Fibroblast of skin of left biceps (primary cell): ENCODE results near the gene CFAP107.
"Not testable (repeated sequence)": the region's sequence is repeated elsewhere in the genome, so short reads cannot be mapped to it uniquely, and the experiment has no call there.

Experiments
- DNase-seq, 2 experiments: peaks; one replicate each; pipeline ENCODE4 v3.0.0-alpha.2; 2013; ENCODE audit warnings: low read depth in 2 of 2

The CFAP107 gene, protein sequence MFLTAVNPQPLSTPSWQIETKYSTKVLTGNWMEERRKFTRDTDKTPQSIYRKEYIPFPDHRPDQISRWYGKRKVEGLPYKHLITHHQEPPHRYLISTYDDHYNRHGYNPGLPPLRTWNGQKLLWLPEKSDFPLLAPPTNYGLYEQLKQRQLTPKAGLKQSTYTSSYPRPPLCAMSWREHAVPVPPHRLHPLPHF

DNA sequence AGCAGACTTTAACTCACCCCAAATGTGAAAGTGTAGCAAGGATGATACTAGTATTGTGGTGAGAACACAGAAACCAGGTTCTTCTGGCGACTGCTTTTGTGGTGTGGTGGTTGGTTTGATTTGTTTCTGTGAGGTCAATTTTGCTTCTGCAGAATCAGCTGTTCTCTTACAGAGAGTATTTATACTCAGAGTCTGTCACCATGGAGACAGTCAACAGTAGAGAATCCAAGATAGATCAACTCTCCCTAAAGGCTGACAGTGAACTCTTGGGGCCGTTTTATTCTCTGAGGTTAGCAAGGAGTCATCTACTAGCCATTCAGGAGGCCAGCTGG is at the start of gene CFAP107:
TSS of gene CFAP107 (plus strand) at position 209 of the 332 bp plus-strand sequence. CDS start 231 bp downstream, outside the sequence.
- no peak for DNase-seq

DNA sequence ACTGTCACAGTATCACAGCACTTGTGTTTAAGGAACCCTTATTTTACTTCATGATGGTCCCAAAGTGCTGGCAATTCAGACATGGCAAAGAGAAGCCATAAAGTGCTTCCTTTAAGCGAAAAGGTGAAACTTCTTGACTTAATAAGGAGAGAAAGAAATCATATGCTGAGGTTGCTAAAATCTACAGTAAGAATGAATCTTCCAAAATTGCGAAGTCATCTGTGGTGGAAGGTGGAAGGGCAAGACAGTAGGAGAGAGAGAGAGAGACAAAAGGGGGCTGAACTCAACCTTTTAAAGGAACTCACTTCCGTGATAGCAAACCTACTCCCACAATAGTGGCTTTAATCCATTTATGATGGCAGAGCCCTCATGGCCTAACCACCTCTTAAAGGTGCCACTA is 49.3 kb upstream of the CFAP107 start:
- DNase-seq, result no peak

DNA sequence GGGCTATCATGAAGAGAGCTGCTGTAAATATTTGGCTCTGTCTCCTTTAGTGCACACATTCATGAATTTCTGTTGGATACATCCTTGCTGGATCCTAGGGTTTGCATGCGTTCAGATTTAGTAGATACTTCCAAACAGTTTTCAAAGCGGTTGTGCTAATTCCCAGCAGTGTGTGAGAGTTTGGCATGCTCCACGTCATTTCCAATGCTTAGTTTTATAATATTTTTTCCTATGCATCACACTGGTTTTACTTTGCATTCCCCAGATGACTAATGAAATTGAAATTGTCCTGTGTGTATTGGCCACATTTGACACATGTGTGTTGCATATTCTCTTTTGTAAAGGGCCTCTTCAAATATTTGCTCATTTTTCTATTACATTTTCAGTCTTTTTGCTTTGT is 48.6 kb upstream of the CFAP107 start:
- DNase-seq, result peak; percentile 77 to 78

DNA sequence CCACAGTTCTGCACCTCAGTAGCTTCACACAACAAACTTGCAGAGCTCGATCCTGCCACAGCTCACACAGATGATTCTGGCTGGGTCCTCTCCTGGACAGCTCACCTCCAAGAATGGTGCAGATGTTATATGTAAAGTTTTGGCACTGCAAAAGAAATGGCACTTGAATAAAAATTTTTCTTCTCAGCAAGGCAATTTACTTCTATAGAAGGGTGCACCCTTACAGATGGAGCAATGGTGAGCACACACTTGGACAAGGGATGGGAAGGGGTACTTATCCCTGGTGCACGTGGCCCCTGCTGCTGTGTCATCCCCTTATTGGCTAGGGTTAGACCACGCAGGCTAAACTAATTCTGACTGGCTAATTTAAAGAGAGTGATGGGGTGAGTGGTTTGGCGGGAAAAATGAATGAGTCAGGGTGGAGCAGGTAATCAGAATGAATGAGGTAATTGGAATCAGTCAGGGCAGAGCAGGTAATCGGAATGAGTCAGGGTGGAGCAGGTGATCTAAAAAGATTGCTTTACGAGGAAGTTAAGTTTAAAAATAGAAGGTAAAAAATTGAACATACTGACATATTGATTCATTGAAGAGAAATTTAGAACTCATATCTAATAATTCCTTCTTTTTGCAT is 42.1 kb upstream of the CFAP107 start:
- DNase-seq, result no peak

DNA sequence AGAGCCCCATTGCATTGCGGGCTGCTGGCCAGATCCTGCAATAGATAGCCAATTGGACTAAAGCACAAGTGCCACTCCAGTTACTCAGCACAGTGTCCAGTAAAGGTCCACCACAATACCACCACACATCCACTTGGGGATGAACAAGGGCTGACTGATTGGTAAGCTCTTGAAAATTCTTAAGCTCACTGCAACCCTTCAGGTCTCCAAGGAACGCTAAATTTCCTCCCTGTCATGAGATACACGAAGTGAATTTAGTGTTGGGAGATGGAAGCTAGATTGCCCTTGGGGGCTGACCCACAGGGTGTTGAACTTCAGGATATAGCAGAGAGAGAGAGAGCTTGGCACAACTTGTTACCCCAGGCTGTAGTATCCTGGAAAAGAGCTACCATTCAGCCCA is 39.9 kb upstream of the CFAP107 start:
- no peak for DNase-seq

DNA sequence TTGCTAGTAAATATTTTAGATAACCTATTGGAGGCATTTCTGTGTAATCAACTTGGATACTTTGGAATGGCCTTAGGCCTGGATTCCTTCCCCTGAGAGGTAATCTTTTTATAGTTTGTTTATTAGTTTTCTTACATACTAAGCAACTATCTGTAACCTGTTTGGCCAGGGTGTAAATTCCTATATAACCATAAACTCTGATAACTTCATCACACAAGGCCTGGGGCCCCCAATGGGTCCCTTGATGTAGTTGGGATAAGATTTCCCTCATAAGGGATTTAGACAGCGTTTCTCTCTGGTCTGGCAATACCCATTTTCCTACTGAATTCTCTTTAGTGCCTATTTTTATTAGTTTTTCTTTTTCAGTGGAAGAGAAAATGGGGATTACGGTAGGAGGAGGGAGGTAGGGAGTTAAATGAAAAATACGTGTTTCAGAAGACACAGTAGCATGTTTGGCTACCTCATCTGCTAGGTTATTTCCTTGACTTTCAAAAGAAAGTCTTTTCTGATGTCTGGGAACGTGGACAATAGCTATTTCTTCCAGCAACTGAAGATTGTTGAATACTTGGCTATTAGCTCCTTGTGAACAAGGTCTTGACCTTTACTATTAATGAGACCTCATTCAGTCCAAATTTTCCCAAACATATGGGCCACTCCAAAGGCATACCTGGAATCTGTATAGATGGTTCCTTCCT is 37.5 kb upstream of the CFAP107 start:
- DNase-seq, result no peak

DNA sequence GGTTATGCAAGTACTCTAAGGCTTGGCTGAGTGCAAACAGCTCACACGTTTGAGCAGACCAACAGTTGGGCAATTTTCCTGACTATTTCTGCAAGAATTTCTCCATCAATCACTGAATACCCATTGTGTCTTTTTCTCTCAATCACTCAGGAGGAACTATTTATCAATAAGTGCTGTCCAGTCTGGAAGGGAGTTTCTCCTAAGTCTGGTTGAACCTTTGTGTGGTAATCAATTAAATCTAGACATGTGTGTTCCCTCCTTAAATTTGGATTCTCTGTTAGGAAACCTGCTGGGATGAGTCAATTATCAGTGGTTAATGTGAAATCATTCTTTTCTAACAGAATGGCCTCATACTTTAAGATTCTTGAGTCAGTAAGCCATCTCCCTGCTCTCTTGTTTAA is 36.9 kb upstream of the CFAP107 start:
- DNase-seq, result peak in 1 of 2 experiments; percentile 34

DNA sequence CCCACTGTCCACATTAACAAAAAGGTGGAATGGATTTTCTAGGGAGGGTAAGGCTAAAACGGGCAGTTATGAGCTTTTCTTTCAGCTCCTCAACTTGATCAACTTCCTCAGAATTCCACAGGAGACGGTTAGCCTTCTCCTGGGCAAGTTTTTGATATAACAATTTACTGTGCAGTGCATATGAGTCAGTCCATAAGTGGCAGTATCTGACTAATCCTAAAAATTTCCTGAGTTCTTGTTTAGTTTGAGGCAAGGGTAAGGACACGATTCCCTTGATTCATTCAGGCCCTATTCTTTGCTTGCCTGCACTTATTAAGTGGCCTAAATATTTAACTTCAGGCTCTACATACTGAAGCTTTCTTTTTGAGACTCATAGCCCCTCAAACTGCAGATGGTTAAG is 36.3 kb upstream of the CFAP107 start:
- no peak for DNase-seq

DNA sequence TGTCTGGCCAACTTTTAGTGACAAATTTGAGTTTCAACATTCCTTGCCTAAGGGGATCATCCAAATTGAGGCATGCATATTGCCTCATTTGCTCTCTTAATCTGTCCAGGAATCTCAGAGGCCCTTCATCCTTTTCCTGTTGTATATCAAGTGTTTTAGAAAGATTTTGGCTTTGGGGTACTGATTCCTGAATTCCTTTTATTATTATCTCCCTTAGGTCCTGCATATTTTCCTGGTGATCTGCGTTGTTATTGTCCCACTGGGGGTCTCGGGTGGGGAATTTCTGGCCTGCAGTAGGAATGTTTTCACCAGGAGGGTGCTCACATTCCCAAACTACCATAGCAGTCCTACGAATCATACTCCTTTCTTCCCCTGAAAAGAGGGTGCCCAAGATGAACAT is 34.5 kb upstream of the CFAP107 start:
- peak in 1 of 2 experiments; percentile 49 for DNase-seq

DNA sequence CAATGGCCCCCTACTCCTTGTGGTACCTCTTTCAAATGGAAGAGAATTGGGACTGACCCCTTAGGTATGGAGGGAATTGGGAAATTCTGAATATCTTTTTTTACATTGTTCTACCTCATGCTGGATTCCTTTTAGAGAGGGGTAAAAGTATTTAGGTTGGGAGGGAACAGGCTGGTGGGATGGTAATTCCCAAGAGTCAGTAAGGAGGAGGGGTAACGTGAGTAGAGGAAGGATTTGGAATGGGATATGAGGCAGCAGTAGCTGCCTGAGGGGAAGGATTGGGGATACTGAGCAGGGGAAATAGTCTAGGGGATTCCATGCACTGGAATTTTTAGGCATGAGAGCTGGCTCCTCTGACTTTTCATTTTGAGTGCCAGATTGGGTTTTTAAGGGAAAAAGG is 33.9 kb upstream of the CFAP107 start:
- peak in 1 of 2 experiments; percentile 28 for DNase-seq

DNA sequence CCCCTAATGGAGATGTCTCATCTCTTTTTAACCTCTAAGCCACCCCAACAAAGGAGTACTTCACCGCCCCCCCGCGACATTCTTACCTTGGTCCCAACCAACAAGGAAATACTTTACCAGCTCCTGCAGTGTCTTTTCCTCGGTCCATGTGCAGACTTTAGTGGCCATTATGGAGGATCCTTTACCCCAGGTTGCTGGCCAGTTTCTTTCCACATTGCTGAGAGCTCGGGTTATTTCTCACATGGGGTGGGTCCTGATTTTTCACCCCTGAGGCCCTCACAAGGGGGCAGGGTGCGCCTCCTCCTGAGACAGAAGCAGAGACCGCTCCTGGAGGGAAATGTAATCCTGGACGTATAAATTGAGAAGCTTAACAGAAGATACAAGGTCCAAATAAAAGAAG is 33.1 kb upstream of the CFAP107 start:
- DNase-seq, result no peak

DNA sequence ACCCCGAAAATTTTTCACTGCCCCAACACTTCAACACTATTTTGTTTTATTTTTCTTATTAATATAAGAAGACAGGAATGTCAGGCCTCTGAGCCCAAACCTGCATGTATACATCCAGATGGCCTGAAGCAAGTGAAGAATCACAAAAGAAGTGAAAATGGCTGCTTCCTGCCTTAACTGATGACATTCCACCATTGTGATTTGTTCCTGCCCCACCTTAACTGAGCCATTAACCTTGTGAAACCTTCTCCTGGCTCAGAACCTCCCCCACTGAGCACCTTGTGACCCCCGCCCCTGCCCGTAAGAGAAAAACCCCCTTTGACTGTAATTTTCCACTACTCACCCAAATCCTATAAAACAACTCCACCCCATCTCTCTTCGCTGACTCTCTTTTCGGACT is 32.3 kb upstream of the CFAP107 start:
- DNase-seq, result not testable (repeated sequence)

DNA sequence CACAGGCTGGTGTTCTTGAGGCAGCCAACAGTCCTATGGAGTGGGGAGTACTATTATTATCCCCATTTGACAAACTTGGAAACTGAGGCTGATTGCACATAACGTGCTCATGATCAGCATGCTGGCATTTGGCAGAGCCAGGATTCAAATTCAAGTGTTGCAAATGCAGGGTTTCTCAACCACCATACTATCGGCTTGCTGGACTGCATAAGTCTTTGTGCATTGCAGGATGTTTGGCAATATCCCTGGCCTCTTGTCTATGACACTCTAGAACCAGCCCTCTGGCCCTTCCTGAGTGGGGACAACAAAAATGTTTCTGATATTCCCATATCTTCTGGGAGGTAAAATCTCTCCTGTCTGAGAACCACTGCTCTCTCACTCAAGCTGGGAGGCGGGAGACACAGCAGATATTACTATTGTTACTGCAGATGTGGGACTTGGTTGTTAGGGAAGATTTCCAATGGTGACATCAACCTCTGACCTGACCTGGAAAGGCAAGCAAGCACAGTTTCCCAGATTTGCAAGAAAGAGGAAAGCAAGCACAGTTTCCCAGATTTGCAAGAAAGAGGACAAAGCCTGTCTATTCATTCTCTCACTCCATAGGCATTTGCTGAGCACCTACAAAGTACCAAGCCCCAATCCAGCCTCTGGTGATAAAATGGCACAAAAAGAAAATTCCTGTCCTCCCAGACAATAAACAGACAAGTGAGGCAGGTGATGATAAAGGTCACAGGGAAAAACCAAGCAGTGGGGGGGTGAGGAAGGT is 31.1 kb upstream of the CFAP107 start:
- no peak for DNase-seq

DNA sequence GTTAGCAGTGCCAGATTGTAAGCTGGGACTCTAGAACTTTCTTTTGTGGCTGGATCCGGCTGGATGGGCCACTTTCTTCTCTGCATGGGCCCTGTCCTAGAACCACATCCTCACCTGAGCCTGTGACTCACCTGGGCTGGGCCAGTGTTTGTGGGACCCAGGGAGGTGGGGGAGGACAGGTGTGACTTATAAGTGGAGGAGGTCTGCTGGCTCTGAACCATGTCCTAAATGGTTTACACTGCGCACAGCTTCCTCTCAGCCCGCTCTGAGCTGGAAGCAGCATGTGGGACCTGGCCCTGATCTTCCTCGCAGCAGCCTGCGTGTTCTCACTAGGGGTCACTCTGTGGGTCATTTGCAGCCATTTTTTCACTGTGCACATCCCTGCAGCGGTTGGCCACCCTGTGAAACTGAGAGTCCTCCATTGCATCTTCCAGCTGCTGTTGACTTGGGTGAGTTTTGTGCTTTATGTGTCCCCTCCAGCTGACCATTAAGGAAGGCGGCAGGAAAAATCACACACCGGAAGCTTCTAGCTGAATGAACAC is 30.0 kb upstream of the CFAP107 start, which contains the start of gene AADACL3:
TSS of gene AADACL3 (plus strand) at position 215 of the 542 bp plus-strand sequence. CDS start at position 282, 67 bp downstream.
- DNase-seq, result no peak

DNA sequence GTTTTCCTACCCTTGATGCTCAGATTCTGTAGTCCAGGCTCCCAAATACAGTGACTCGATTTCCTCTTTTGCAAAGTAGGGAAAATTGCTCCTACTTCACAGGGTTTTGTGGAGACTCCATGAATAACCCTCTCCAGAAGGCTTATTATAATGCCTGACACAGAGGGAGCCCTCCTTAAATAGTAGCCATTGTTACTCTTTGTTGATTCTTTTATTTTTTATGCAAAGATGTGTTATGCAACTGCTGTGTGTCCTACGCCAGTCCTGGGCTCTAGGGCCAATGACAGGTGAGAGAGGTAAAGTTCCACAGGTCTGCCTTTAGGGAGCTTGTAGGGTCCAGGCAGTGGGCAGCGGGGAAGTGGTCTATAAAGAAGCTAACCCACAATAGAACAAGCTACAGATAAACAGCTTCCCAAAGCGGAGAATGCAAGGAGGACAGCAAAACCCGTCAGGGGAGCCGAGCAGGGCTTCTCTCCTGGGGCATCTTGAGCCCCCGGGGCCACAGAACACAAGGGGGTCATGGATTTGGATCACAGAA is 28.6 kb upstream of the CFAP107 start:
- no peak for DNase-seq

DNA sequence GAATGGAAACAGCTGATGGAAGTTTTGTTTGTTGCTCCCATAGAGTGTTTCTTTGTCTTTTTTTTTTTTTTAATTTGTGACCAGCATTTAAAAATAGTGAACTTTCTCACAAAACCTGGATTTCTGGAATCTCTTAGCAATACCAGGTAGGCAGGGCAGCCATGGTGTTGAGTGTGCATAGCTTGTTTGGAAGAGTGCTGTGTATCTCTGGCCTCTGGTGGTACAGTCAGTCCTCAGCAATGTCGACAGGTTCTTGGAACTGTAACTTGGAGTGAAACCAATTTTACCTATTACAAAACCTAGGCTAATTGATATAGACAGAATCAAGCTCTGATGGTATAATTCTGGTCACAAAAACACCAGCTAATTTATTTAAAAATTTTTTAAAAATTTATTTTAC is 23.4 kb upstream of the CFAP107 start:
- no peak for DNase-seq

DNA sequence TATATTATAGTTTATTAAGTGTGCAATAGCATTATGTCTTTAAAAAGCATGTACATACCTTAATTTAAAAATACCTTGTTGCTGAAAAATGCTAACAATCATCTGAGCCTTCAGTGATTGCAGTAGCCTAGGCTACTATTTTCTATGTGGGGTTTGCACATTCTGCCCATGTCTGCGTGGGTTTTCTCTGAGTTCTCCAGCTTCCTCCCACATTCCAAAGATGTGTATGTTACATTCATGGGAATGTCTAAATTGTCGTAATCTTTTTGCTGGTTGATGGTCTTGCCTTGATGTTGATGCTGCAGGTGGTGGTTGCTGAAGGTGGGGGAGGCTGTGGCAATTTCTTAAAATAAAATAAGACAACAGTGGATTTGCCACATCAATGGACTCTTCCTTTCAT is 17.6 kb upstream of the CFAP107 start:
- no peak for DNase-seq

DNA sequence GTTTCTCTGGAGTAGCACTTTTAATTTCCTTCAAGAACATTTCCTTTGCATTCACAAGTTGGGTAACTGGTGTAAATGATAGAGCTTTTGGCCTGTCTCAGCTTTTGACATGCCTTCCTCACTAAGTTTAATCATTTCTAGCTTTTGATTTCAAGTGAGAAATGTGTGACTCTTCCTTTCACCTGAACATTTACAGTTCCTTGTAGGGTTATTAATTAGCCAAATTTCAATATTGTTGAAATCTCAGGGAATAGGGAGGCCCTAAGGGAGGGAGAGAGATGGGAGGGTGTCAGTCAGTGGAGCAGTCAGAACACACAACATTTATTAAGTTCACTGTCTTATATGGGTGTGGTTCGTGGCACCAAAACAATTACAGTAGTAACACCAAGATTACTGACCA is 15.8 kb upstream of the CFAP107 start:
- DNase-seq, result no peak

DNA sequence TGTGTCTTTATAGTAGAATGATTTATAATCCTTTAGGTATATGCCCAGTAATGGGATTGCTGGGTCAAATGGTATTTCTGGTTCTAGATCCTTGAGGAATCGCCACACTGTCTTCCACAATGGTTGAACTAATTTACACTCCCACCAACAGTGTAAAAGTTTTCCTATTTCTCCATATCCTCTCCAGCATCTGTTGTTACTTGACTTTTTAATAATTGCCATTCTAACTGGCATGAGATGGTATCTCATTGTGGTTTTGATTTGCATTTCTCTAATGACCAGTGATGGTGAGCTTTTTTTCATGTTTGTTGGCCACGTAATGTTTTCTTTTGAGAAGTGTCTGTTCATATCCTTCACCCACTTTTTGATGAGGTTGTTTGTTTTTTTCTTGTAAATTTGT is 14.9 kb upstream of the CFAP107 start:
- not testable (repeated sequence) for DNase-seq

DNA sequence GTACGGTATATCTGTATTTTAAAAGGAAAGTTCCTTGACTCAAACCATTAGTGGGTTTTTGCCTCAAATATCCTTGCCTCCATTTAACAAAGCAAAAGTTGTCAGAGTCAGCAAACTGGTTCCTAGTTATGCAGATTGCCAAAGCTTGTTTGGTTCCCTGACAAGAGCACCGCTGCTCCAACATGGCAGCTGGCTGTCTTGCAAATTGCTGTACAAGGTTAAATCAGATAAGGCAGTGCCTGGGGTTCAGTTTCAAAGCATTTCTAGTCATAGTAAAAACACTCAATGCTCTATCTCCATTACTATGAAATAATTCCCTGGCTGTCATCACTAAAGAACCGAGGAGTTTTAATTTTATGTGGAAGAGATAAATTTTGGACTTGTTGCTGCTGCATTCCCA is 11.3 kb upstream of the CFAP107 start:
- DNase-seq, result no peak

DNA sequence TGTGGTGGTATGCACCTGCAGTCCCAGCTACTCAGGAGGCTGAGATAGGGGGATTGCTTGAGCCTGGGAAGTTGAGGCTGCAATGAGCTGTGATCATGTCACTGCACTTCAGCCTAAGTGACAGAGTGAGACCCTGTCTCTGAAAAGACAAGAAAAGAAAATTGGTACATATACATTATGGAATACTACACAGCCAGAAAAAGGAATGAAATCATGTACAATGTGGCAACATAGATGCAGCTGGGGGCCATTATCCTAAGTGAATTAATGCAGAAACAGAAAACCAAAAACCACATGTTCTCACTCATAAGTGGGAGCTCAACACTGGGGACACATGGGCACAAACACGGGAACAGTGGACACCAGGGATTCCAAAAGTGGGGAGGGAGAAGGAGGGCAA is 7.1 kb upstream of the CFAP107 start:
- no peak for DNase-seq

DNA sequence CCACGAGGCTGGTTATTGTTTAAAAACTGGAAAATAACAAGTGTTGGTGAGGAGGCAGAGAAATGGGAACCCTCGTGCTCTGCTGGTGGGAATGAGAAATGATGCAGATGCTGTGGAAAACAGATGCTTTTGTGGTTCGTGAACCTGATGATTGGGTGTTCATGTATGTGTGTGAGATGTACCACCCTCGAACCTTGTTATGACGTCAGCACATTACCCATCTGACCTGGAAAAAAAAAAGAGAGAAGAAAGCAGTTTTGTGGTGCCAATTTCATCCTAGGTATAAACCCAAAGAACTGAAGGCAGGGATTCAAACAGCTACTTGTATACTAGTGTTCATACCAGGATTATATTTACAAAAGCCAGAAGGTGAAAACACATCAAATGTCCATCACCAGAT is 6.4 kb upstream of the CFAP107 start:
- no peak for DNase-seq
